Stimulated activated CD4-positive, alpha-beta T cell treated with anti-CD3 and anti-CD28 coated beads, Interleukin-2, amount 100 ng/mL, for 24 hours (primary cell): ENCODE results near the gene CKAP4.

Experiments used
- DNase-seq, 2 donors: peaks; one replicate each; pipeline ENCODE4 v3.0.0-alpha.2; 2020

CKAP4 gene

DNA sequence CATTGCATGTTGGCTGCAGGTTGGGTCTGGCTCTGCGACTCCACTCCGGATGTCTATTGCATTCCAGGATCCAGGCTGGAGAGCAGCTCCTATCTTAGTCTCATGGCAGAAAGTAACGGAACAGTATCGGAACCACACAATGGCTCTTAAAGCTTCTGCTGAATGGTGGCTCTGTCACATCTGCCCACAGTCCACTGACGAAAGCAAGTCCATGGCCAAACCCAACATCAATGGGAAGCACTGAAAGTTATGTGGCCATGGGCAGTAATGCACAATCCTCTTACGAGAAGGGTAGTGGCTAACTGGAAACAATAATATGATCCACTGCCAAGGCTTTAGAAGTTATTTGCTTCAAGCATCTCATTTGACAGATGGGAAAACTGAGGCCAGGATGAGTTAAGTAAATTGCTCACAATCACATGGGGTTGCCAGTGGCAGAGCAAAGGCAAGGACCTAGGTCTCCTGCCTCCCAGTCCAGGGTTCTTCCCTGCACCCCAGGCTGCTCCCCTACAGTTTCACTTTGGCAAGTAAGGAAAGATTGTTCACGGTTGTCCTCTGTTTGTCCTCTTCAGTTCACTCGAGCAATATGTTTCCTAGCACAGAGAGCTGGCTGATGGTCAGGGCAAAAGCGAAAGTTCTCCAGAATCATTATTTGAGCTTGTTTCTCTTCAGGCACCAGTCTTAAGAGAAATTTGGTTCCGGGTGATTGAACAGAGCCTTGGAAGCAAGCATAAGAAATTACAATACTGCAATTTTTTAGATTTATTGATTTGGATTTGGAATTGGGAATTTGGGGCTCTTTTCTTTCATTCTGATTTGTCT, 54.2 kb downstream of the CKAP4 start:
- no peak for DNase-seq

DNA sequence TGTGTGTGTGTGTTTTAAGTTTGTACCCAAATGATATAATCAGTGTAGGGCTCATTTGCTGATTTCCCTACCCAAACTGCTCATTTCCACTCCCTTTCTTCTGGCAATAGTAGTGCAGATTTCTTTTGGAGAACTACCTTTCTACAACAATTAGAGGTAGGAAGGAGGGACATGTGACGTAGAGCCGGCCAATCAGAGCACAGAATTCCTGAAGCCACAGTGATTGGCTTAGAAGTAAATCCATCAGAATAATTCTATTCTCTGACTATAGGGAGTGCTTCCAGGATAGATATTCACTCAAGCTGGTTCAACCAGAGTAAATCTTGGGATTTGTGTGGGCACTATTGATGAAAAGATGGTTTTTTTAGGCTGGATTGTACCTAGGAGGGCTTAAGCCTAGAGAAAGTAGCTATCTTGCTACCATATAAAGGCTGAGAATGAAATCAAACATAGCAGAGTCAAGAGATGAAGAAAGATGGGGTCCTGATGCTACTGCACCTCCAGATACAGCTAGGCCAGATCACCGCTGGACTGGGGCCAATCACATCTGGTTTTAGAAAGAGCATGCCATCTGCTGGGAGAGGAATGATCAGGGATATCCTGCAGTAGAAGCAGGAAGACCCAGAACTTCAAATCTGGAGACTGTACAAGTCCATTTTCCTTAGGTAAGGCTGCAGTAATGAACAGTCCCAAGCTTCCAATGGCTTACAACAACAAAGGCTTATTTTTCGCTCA, 55.0 kb downstream of the CKAP4 start:
- no peak for DNase-seq

DNA sequence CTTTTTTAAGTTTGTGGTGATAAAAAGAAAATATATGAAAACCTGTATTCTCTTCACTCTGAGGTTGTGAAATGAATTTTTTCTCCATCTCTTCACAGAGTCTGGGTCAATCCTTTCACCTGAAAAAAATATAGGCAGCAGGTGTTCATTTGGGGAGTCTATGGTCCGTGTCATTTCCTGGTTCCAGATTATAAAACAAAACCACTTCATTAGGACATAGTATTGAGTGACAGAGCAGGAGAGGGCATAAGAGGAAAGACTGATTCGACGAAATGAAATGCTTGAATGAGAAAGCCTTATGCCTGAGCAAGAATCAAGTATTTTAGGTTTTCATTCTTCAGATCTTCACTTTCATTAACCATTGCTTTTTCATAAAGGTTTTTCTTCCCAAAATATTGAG, 57.2 kb downstream of the CKAP4 start:
- no peak for DNase-seq

DNA sequence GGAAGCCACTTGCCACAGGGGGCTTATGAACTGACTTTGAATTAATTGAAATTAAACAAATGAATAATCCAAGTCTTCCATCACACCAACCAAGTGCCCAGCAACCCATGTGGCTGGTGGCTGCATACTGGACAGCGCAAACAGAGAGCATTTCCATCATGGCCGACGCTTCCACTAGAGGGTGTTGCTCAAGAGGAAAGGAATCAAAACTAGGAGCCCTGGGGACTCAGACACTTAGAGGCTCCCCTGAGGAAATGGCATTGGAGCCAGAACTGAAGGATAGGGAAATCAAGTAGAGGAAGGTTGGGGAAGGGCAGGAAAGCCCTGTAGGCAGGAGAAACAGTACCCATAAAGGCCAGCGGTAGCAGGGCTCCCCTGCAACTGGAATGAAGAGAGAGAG, 58.5 kb downstream of the CKAP4 start:
- DNase-seq, result no peak

DNA sequence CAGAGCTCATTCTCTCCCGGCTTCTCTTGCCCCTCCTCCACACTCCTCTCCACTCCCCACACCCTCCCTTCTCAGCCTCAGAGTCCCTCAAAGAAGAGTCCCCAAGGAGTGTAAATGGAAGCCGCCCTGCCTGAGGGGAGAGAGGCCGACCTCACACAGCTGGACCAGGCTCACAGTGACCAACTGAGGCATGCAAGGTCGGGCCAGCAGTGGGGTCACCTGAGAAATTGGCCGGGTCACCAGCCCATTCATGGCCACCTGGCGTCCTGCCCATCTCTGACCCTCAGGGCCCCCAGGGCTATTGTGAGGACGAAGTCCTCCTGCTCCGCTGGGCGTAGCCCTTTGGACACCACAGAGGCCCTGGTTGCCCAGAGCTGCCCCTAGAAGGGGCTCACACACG, 59.6 kb downstream of the CKAP4 start:
- DNase-seq, result no peak
